Karpas-422 (cell line): ENCODE results near the gene BLTP3A. TPM values are rescaled to one million over a fixed set of nuclear protein-coding genes. Genes with fewer than 3 reads are reported as not detected.
"Not testable (repeated sequence)": the region's sequence is repeated elsewhere in the genome, so short reads cannot be mapped to it uniquely, and the experiment has no call there.

Source experiments
- DNase-seq: peaks from one replicate; pipeline ENCODE4 v3.0.0-alpha.2; 2015
- H2AFZ ChIP-seq: fragments of 200-600 bp; sonication (generic); 2 replicates; pipeline ENCODE4 v1.6.1; 2014; ENCODE audit warnings: antibody characterized with exemption, low read length, mixed read lengths
- H3K27ac ChIP-seq: fragments of 200-600 bp; sonication (generic); 2 replicates; pipeline ENCODE4 v1.5.1; 2014; ENCODE audit warnings: mild to moderate bottlenecking, low read length, moderate library complexity
- H3K27me3 ChIP-seq: fragments of 200-600 bp; sonication (generic); 2 replicates; pipeline ENCODE4 v1.6.1; 2014; ENCODE audit warnings: low read length, mixed read lengths
- H3K36me3 ChIP-seq: fragments of 200-600 bp; sonication (generic); 2 replicates; pipeline ENCODE4 v1.6.1; 2014; ENCODE audit warnings: low read length, mixed read lengths; ENCODE audit not compliant: insufficient read depth
- H3K4me1 ChIP-seq: fragments of 200-600 bp; sonication (generic); 2 replicates; pipeline ENCODE4 v1.6.1; 2014; ENCODE audit warnings: mild to moderate bottlenecking, low read length, mixed read lengths
- H3K4me2 ChIP-seq: fragments of 200-600 bp; sonication (generic); 2 replicates; pipeline ENCODE4 v1.6.1; 2014; ENCODE audit warnings: low read length, low read depth, mild to moderate bottlenecking; ENCODE audit not compliant: poor library complexity, severe bottlenecking
- H3K4me3 ChIP-seq: fragments of 200-600 bp; sonication (generic); 2 replicates; pipeline ENCODE4 v1.5.1; 2014; ENCODE audit warnings: mild to moderate bottlenecking, antibody characterized with exemption, low read length, mixed read lengths
- H3K79me2 ChIP-seq: fragments of 200-600 bp; sonication (generic); 2 replicates; pipeline ENCODE4 v1.6.1; 2014; ENCODE audit warnings: mild to moderate bottlenecking, low read length, mixed read lengths
- H3K9ac ChIP-seq: fragments of 200-600 bp; sonication (generic); 2 replicates; pipeline ENCODE4 v1.6.0; 2014; ENCODE audit warnings: low read length
- H3K9me2 ChIP-seq: fragments of 200-600 bp; sonication (generic), shearing (Covaris generic); replicated peaks from 2 replicates; pipeline ENCODE4 v1.6.0; 2014; ENCODE audit warnings: mild to moderate bottlenecking, low read length, moderate library complexity; ENCODE audit not compliant: insufficient read depth
- H3K9me3 ChIP-seq: fragments of 300-700, 200-600 bp; sonication (generic); 2 replicates; pipeline ENCODE4 v1.6.1; 2014; ENCODE audit warnings: low read length, mixed read lengths
- H4K20me1 ChIP-seq: fragments of 200-600 bp; sonication (generic); 2 replicates; pipeline ENCODE4 v1.6.1; 2014; ENCODE audit warnings: mild to moderate bottlenecking, antibody characterized with exemption, low read length, low read depth; ENCODE audit not compliant: insufficient read depth
- total RNA-seq: library from RNA; depleted of rRNA; stranded (reverse); fragments of >200 nt; shearing (Covaris generic); gene quantifications from 2 replicates; pipeline ENCODE4 v1.2.3, GENCODE V29; 2014; ENCODE audit warnings: low replicate concordance

BLTP3A gene
- total RNA-seq, 1 experiment from 2014 or later, result 12.0 TPM

GRCh38 chr6:34810017-34810882, 18.4 kb downstream of the BLTP3A start:
- no peaks in the 10 kb centered on the region for H3K36me3 ChIP-seq
- H3K9me3 ChIP-seq, result no peaks in the 10 kb centered on the region
- no peak overlapping the region for H3K4me2 ChIP-seq
- H4K20me1 ChIP-seq, result no peaks in the 10 kb centered on the region
- H3K9ac ChIP-seq, result no peak overlapping the region
- peaks cover 91% of the 10 kb centered on the region for H3K79me2 ChIP-seq
- H3K4me3 ChIP-seq, result no peak overlapping the region
- H2AFZ ChIP-seq, result no peak overlapping the region
- no peaks in the 10 kb centered on the region for H3K9me2 ChIP-seq
- peaks cover 37% of the 10 kb centered on the region for H3K4me1 ChIP-seq
- DNase-seq, result no peak
- no peaks in the 10 kb centered on the region for H3K27me3 ChIP-seq
- H3K27ac ChIP-seq, result no peak overlapping the region

GRCh38 chr6:34810936-34811632, 19.2 kb downstream of the BLTP3A start:
- Histone ChIP-seq H3K36me3 (no peaks in the 10 kb centered on the region), H2AFZ (no peak overlapping the region), H3K4me2 (no peak overlapping the region), H3K79me2 (peaks cover 93% of the 10 kb centered on the region), H3K9ac (no peak overlapping the region), H3K27ac (no peak overlapping the region), H3K27me3 (no peaks in the 10 kb centered on the region), H3K9me2 (no peaks in the 10 kb centered on the region), H3K9me3 (no peaks in the 10 kb centered on the region), H3K4me3 (no peak overlapping the region), H3K4me1 (peaks cover 45% of the 10 kb centered on the region), H4K20me1 (no peaks in the 10 kb centered on the region)
- no peak for DNase-seq

- Histone ChIP-seq H4K20me1 (no peaks in the 10 kb centered on the region), H3K36me3 (no peaks in the 10 kb centered on the region), H2AFZ (no peak overlapping the region), H3K27me3 (no peaks in the 10 kb centered on the region), H3K4me2 (no peak overlapping the region), H3K27ac (no peak overlapping the region; the same call in 1 of the 2 replicates), H3K4me3 (no peak overlapping the region), H3K9me3 (no peaks in the 10 kb centered on the region), H3K9ac (no peak overlapping the region), H3K79me2 (peaks cover 96% of the 10 kb centered on the region), H3K9me2 (no peaks in the 10 kb centered on the region), H3K4me1 (peaks cover 58% of the 10 kb centered on the region)
- no peak for DNase-seq
These were observed 21.3 kb downstream of the BLTP3A start for GRCh38 chr6:34813028-34813713.

GRCh38 chr6:34816635-34817301, 24.9 kb downstream of the BLTP3A start:
- H3K27me3 ChIP-seq, result no peaks in the 10 kb centered on the region
- DNase-seq, result peak; percentile 51
- peak overlapping the region; percentile 58 for H3K27ac ChIP-seq
- H2AFZ ChIP-seq, result no peak overlapping the region
- no peaks in the 10 kb centered on the region for H3K36me3 ChIP-seq
- peaks cover 87% of the 10 kb centered on the region for H3K79me2 ChIP-seq
- H3K4me1 ChIP-seq, result peaks cover 56% of the 10 kb centered on the region
- no peaks in the 10 kb centered on the region for H3K9me2 ChIP-seq
- no peaks in the 10 kb centered on the region for H4K20me1 ChIP-seq
- H3K9ac ChIP-seq, result peak overlapping the region; percentile 23
- H3K9me3 ChIP-seq, result no peaks in the 10 kb centered on the region
- H3K4me3 ChIP-seq, result no peak overlapping the region
- H3K4me2 ChIP-seq, result peak overlapping the region; percentile 51

- no peak overlapping the region for H3K4me3 ChIP-seq
- H3K4me2 ChIP-seq, result no peak overlapping the region
- peaks cover 54% of the 10 kb centered on the region for H3K4me1 ChIP-seq
- DNase-seq, result no peak
- H3K27ac ChIP-seq, result peak overlapping the region; percentile 58
- no peaks in the 10 kb centered on the region for H3K9me2 ChIP-seq
- no peaks in the 10 kb centered on the region for H3K9me3 ChIP-seq
- H3K79me2 ChIP-seq, result peaks cover 80% of the 10 kb centered on the region
- no peaks in the 10 kb centered on the region for H4K20me1 ChIP-seq
- H3K36me3 ChIP-seq, result no peaks in the 10 kb centered on the region
- H3K9ac ChIP-seq, result no peak overlapping the region
- no peak overlapping the region for H2AFZ ChIP-seq
- no peaks in the 10 kb centered on the region for H3K27me3 ChIP-seq
These were observed 25.6 kb downstream of the BLTP3A start for GRCh38 chr6:34817446-34817845.

GRCh38 chr6:34818872-34819570, 27.1 kb downstream of the BLTP3A start:
- not testable (repeated sequence) for H3K9me3 ChIP-seq, H2AFZ ChIP-seq, DNase-seq, H3K9me2 ChIP-seq, H3K4me3 ChIP-seq, H3K4me2 ChIP-seq, H3K27me3 ChIP-seq, H3K27ac ChIP-seq, H4K20me1 ChIP-seq, H3K9ac ChIP-seq
- Histone ChIP-seq H3K79me2 (peaks cover 69% of the 10 kb centered on the region), H3K36me3 (peaks cover 10% of the 10 kb centered on the region; the same call in 1 of the 2 replicates), H3K4me1 (peaks cover 44% of the 10 kb centered on the region)

GRCh38 chr6:34819571-34820480, 27.9 kb downstream of the BLTP3A start:
- peaks cover 61% of the 10 kb centered on the region for H3K79me2 ChIP-seq
- H3K27ac ChIP-seq, result no peak overlapping the region

More at GRCh38 chr6:34819571-34820480, 27.9 kb downstream of the BLTP3A start:
- H3K4me3 ChIP-seq, result no peak overlapping the region
- H3K4me1 ChIP-seq, result peaks cover 40% of the 10 kb centered on the region
- peaks cover 10% of the 10 kb centered on the region; the same call in 1 of the 2 replicates for H3K36me3 ChIP-seq
- H2AFZ ChIP-seq, result no peak overlapping the region
- no peak overlapping the region for H3K4me2 ChIP-seq
- H3K27me3 ChIP-seq, result no peaks in the 10 kb centered on the region
- no peak overlapping the region for H3K9ac ChIP-seq
- no peaks in the 10 kb centered on the region for H4K20me1 ChIP-seq
- no peaks in the 10 kb centered on the region for H3K9me2 ChIP-seq
- no peaks in the 10 kb centered on the region for H3K9me3 ChIP-seq
- DNase-seq, result no peak
